ENCODE measurements around the gene SNAPIN. TPM values are rescaled to one million over a fixed set of nuclear protein-coding genes. Genes with fewer than 3 reads are reported as not detected.

Gene SNAPIN
- total RNA-seq, 1 experiment from 2014 or later = 73.7 TPM

GRCh38 chr1:153677718-153678518, 19.4 kb downstream of the SNAPIN start:
- peak; percentile 34 for DNase-seq (ENCODE audit: low read depth)

- DNase-seq (ENCODE audit: low read depth) = no peak
Measured at GRCh38 chr1:153678519-153679336, 20.2 kb downstream of the SNAPIN start, which contains the start of gene NPR1. NPR1 (plus strand) TSS chr1:153678688; CDS start chr1:153679109, 421 bp downstream.

GRCh38 chr1:153679337-153680119, 21.0 kb downstream of the SNAPIN start:
- no peak for DNase-seq (ENCODE audit: low read depth)

GRCh38 chr1:153680120-153680403, 21.6 kb downstream of the SNAPIN start:
- no peak for DNase-seq (ENCODE audit: low read depth)

GRCh38 chr1:153682730-153683129, 24.2 kb downstream of the SNAPIN start:
- no peak for DNase-seq (ENCODE audit: low read depth)

- DNase-seq (ENCODE audit: low read depth) = no peak
Measured at GRCh38 chr1:153683854-153684253, 25.4 kb downstream of the SNAPIN start.

- no peak for DNase-seq (ENCODE audit: low read depth)
Measured at GRCh38 chr1:153684892-153685291, 26.4 kb downstream of the SNAPIN start.

- DNase-seq (ENCODE audit: low read depth) = no peak
Measured at GRCh38 chr1:153685544-153686340, 27.2 kb downstream of the SNAPIN start.

- no peak for DNase-seq (ENCODE audit: low read depth)
Measured at GRCh38 chr1:153687346-153688125, 29.0 kb downstream of the SNAPIN start.

GRCh38 chr1:153688276-153688675, 29.8 kb downstream of the SNAPIN start:
- DNase-seq (ENCODE audit: low read depth) = no peak

GRCh38 chr1:153688736-153689328, 30.3 kb downstream of the SNAPIN start:
- no peak for DNase-seq (ENCODE audit: low read depth)

GRCh38 chr1:153693466-153693865, 35.0 kb downstream of the SNAPIN start:
- no peak for DNase-seq (ENCODE audit: low read depth)

- no peak for DNase-seq (ENCODE audit: low read depth)
Measured at GRCh38 chr1:153696741-153697140, 38.2 kb downstream of the SNAPIN start.

- DNase-seq (ENCODE audit: low read depth) = no peak
Measured at GRCh38 chr1:153697191-153698019, 38.9 kb downstream of the SNAPIN start.

- no peak for DNase-seq (ENCODE audit: low read depth)
Measured at GRCh38 chr1:153698020-153698922, 39.8 kb downstream of the SNAPIN start.

GRCh38 chr1:153698923-153699714, 40.6 kb downstream of the SNAPIN start:
- peak; percentile 12 for DNase-seq (ENCODE audit: low read depth)

GRCh38 chr1:153699768-153700167, 41.3 kb downstream of the SNAPIN start:
- no peak for DNase-seq (ENCODE audit: low read depth)
